Muscle of leg (tissue), 16 donors: Measurements from ENCODE around the gene PPCS. TPM values are rescaled to one million over a fixed set of nuclear protein-coding genes. Genes with fewer than 3 reads are reported as not detected.

Experiments
- DNase-seq: peaks from one replicate; pipeline ENCODE4 v3.0.0; 2013
- H3K27ac ChIP-seq: one replicate; pipeline ENCODE4 v1.5.1; 2013; ENCODE audit warnings: mild to moderate bottlenecking, low read length, control low read depth
- H3K27me3 ChIP-seq: one replicate; pipeline ENCODE4 v1.6.1; 2013; ENCODE audit warnings: low read length; ENCODE audit not compliant: control insufficient read depth, insufficient read depth
- H3K36me3 ChIP-seq: one replicate; pipeline ENCODE4 v1.6.1; 2013; ENCODE audit warnings: low read length; ENCODE audit not compliant: control insufficient read depth, insufficient read depth
- H3K4me1 ChIP-seq: one replicate; pipeline ENCODE4 v1.6.1; 2013; ENCODE audit warnings: low read length; ENCODE audit not compliant: control insufficient read depth, insufficient read depth
- H3K4me3 ChIP-seq: one replicate; pipeline ENCODE4 v1.5.1; 2013; ENCODE audit warnings: low read length, control low read depth
- H3K9me3 ChIP-seq: replicated peaks from 2 replicates; pipeline ENCODE4 v1.6.1; 2013; ENCODE audit warnings: low read depth, low read length; ENCODE audit not compliant: control insufficient read depth
- WGBS: methylation state at CpG from one replicate; pipeline ENCODE4 v1.1.5; 2013; ENCODE audit warnings: missing lambda C conversion rate; ENCODE audit not compliant: insufficient coverage; 5-methylcytosine and 5-hydroxymethylcytosine counted together
- long read RNA-seq, 11 donors: transcript quantifications; one replicate each; lab custom pipeline, GENCODE V29; 2026
- polyA plus RNA-seq, 8 donors: library from polyadenylated mRNA; unstranded; fragments of 120-200 nt; gene quantifications; one replicate each; pipeline versions ENCODE4 v1.2.1 to v1.2.3, GENCODE V29; 2013; ENCODE audit warnings: inconsistent platforms in 1 of 8, low replicate concordance in 1 of 8; ENCODE audit not compliant: insufficient read length in 8 of 8, insufficient read depth in 1 of 8
- total RNA-seq: library from RNA; stranded (reverse); fragments of 120-200 nt; gene quantifications from one replicate; pipeline ENCODE4 v1.2.4, GENCODE V29; 2013

PPCS gene
- total RNA-seq: 39.5 TPM
- polyA plus RNA-seq: 10 to 100 TPM; 35.1 to 41.0 (median 39.5) TPM
- long read RNA-seq, donor 1, transcript PPCS-201 (3 exons, 984 nt): major isoform, 6 of 12 reads
- long read RNA-seq, donor 1, transcript PPCS-203 (3 exons, 1,431 nt): minor isoform, 5 of 12 reads
- long read RNA-seq, donor 1, partial matches to known transcripts: 0 of 12 reads
- long read RNA-seq, donor 1, other reads (novel, unspliced or antisense): 0 of 12 reads
- long read RNA-seq, donor 2, partial matches to known transcripts: 0 of 2 reads
- long read RNA-seq, donor 2, other reads (novel, unspliced or antisense): 0 of 2 reads
- long read RNA-seq, donor 3, transcript PPCS-203 (3 exons, 1,431 nt): minor isoform, 6 of 29 reads
- long read RNA-seq, donor 3, transcript PPCS-201 (3 exons, 984 nt): major isoform, 9 of 29 reads
- long read RNA-seq, donor 3, partial matches to known transcripts: 7 of 29 reads
- long read RNA-seq, donor 3, other reads (novel, unspliced or antisense): 0 of 29 reads
- long read RNA-seq, donor 4, transcript PPCS-201 (3 exons, 984 nt): major isoform, 9 of 18 reads
- long read RNA-seq, donor 4, partial matches to known transcripts: 7 of 18 reads
- long read RNA-seq, donor 4, other reads (novel, unspliced or antisense): 0 of 18 reads
- long read RNA-seq, donor 5, transcript PPCS-201 (3 exons, 984 nt): major isoform, 19 of 39 reads
- long read RNA-seq, donor 5, transcript PPCS-203 (3 exons, 1,431 nt): minor isoform, 16 of 39 reads
- long read RNA-seq, donor 5, partial matches to known transcripts: 0 of 39 reads
- long read RNA-seq, donor 5, other reads (novel, unspliced or antisense): 0 of 39 reads
- long read RNA-seq, donor 6, transcript PPCS-201 (3 exons, 984 nt): major isoform, 17 of 33 reads
- long read RNA-seq, donor 6, transcript PPCS-203 (3 exons, 1,431 nt): minor isoform, 15 of 33 reads
- long read RNA-seq, donor 6, partial matches to known transcripts: 0 of 33 reads
- long read RNA-seq, donor 6, other reads (novel, unspliced or antisense): 0 of 33 reads
- long read RNA-seq, donor 7, transcript PPCS-203 (3 exons, 1,431 nt): major isoform, 17 of 34 reads
- long read RNA-seq, donor 7, transcript PPCS-201 (3 exons, 984 nt): minor isoform, 15 of 34 reads
- long read RNA-seq, donor 7, partial matches to known transcripts: 0 of 34 reads
- long read RNA-seq, donor 7, other reads (novel, unspliced or antisense): 0 of 34 reads
- long read RNA-seq, donor 8, transcript PPCS-201 (3 exons, 984 nt): major isoform, 7 of 29 reads
- long read RNA-seq, donor 8, transcript PPCS-203 (3 exons, 1,431 nt): minor isoform, 5 of 29 reads
- long read RNA-seq, donor 8, partial matches to known transcripts: 17 of 29 reads
- long read RNA-seq, donor 8, other reads (novel, unspliced or antisense): 0 of 29 reads
- long read RNA-seq, donor 9, transcript PPCS-203 (3 exons, 1,431 nt): minor isoform, 5 of 19 reads
- long read RNA-seq, donor 9, transcript PPCS-201 (3 exons, 984 nt): major isoform, 13 of 19 reads
- long read RNA-seq, donor 9, partial matches to known transcripts: 0 of 19 reads
- long read RNA-seq, donor 9, other reads (novel, unspliced or antisense): 0 of 19 reads
- long read RNA-seq, donor 10, transcript PPCS-201 (3 exons, 984 nt): minor isoform, 11 of 46 reads
- long read RNA-seq, donor 10, transcript PPCS-203 (3 exons, 1,431 nt): major isoform, 18 of 46 reads
- long read RNA-seq, donor 10, partial matches to known transcripts: 16 of 46 reads
- long read RNA-seq, donor 10, other reads (novel, unspliced or antisense): 0 of 46 reads
- long read RNA-seq, donor 11, transcript PPCS-203 (3 exons, 1,431 nt): minor isoform, 5 of 30 reads
- long read RNA-seq, donor 11, transcript PPCS-201 (3 exons, 984 nt): major isoform, 16 of 30 reads
- long read RNA-seq, donor 11, partial matches to known transcripts: 7 of 30 reads
- long read RNA-seq, donor 11, other reads (novel, unspliced or antisense): 0 of 30 reads

DNA sequence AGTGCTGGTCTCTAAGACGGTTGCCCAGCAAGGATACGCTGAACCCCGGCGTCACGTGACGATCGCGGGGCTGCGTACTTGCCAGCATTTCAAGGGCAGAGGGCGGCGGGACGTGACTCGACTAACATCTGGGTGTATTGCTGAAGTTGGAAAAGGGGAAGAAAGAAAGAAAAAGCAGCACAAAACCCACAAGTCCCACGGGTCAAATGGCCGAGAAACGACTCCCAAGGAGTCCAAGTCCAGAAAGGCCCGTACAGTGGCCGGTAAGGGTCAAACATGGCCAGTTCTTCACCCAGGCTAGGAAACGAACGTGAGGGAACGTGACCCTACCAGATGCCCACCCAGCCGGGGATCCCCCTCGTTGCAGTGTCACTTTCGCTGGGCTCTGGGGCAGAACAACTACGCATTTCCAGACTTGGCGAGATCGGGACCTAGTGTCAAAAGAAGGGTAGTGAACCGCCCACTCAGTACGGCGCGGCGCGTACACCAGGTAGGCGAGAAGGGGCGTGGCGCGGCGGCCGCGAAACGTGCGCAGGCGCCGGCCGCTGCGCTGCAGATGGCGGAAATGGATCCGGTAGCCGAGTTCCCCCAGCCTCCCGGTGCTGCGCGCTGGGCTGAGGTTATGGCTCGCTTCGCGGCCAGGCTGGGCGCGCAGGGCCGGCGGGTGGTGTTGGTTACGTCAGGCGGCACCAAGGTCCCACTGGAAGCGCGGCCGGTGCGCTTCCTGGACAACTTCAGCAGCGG, at the start of gene PPCS, which contains the start of gene ZMYND12:
TSS of gene PPCS (plus strand) at position 534 of the 744 bp plus-strand sequence. CDS start at position 557, 23 bp downstream.
TSS of gene ZMYND12 (minus strand) at position 13 of the 744 bp plus-strand sequence. CDS start 25 bp downstream, outside the sequence.
- peaks cover 12% of the 10 kb centered on the region for H3K4me1 ChIP-seq
- WGBS: under 1% methylated on average over 55 of the region's 66 CpGs

DNA sequence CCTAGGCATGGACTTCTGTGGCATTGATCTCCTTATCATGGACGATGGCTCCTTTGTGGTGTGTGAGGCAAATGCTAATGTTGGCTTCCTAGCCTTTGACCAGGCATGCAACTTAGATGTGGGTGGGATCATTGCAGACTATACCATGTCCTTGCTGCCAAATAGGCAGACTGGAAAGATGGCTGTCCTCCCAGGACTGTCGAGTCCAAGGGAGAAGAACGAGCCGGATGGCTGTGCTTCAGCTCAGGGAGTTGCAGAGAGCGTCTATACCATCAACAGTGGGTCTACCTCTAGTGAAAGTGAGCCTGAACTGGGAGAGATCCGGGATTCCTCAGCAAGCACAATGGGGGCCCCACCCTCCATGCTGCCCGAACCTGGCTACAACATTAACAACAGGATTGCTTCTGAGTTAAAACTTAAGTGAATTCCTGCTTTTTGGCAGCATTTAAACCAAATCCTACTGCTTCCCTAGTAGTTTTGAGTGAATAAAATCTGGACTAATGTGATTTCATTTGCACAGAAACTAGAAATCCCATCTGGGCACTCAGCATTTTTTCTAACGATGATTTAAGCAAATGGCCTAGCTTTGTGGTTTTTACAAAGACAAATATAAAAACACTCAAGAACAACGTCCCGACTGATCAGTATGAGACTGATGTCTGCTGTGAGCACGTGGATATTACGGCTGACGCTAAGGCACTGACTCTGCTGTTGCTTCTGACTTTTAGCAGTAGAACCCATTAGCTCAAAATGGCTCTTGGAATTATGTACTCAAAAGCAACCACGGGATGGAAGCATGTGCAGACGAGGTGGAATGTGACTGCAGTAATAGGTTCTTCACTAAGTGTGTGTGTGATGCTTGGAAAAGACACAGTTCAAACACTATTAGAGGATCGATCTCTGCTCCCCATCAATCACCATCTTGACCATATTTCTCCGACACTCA, 41.5 kb upstream of the PPCS start:
- Histone ChIP-seq H3K9me3 (no peaks in the 10 kb centered on the region), H3K36me3 (no peaks in the 10 kb centered on the region), H3K4me1 (peaks cover 25% of the 10 kb centered on the region), H3K27me3 (no peaks in the 10 kb centered on the region), H3K4me3 (no peak overlapping the region), H3K27ac (no peak overlapping the region)
- no peak for DNase-seq
- WGBS: 60% methylated on average over 9 of the region's 17 CpGs

More for the DNA sequence above, at the start of gene PPCS, which contains the start of gene ZMYND12:
- Histone ChIP-seq H3K27ac (peak within 1 kb of the TSS; percentile 97), H3K36me3 (peaks cover 12% of the 10 kb centered on the region), H3K9me3 (no peaks in the 10 kb centered on the region), H3K27me3 (no peaks in the 10 kb centered on the region), H3K4me3 (peak within 1 kb of the TSS; percentile 64)
- peak; percentile 97 for DNase-seq

DNA sequence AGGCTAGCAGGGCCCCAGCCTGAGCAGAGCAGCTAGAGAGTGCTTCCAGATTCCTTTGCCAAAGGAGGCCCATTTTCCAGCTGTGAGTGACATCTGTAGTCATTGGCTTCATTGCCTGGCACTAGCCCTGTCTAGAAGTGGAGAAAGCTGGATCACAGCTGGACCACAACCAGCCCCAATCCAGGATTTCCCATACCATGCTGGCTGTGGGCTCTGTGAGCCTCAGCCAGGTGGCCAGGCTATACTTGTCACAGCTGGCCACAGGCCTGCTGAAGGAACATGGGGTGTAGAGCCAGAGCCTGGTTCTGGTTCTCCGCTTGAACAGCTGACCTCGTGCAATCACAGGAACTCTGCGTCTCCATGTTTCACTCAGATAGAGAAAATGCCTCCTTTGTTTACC, 39.2 kb upstream of the PPCS start:
- 80% methylated on average over 1 of the region's 3 CpGs for WGBS
- DNase-seq: peak; percentile 82
- H3K27ac ChIP-seq: peak overlapping the region; percentile 42
- H3K4me1 ChIP-seq: peaks cover 47% of the 10 kb centered on the region
- no peaks in the 10 kb centered on the region for H3K9me3 ChIP-seq
- H3K36me3 ChIP-seq: no peaks in the 10 kb centered on the region
- H3K4me3 ChIP-seq: no peak overlapping the region
- H3K27me3 ChIP-seq: no peaks in the 10 kb centered on the region

DNA sequence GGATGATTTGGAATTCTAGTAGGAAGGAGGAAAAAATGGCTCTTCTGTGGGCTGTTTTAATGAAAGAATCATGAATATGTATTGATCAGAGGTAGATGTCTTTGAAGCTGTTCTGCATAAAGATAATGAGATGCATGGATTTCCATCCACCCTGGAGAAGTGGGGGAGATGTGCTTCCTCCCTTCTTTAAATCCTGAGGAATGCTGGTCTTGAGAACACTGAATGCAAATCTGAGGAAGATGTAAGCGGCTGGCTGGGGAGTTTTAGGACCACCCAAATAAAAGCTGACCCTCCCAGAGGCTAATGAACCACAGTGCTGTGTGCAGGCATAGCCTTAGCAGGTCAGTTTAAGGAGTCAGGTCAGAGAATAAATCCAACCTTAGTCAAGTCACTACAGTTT, 37.8 kb upstream of the PPCS start:
- H3K27me3 ChIP-seq: no peaks in the 10 kb centered on the region
- H3K9me3 ChIP-seq: no peaks in the 10 kb centered on the region
- DNase-seq: no peak
- peaks cover 57% of the 10 kb centered on the region for H3K4me1 ChIP-seq
- H3K36me3 ChIP-seq: no peaks in the 10 kb centered on the region
- no peak overlapping the region for H3K4me3 ChIP-seq
- H3K27ac ChIP-seq: no peak overlapping the region
- WGBS: no CpG with 5 or more reads among the region's 1 CpG

DNA sequence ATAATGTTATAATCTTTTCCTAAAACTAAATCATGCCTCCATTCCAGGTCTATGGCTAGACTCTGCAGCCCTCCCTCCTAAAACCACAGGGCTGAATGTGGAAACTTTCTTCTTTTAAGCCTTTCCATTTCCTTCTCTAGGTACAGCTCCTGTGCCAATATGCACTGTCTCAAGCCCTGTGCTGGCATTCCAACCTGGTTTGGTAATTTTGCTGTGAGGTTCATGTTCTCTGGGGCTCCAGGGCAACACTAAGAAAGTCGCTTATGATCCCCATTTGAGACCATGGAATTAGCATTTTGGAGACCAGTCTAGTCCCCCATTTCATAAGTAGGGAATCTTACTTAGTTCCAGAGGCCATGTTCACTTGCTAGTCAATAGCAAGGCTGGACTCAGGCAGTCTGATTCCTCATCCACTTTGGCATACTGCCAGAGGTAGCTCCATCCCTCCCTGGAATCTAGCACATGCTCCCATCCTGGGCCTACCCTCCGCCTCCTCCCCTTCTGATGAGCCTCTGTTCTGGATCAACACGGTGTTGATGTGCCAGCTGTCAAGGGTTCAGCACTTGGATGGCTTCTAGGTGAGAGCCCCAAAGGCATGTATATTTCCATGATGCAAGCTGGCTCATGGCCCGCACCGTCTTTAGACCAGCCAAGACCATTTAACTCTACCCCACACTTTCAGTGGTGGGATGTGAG, 37.1 kb upstream of the PPCS start:
- DNase-seq: peak; percentile 90
- Histone ChIP-seq H3K4me3 (no peak overlapping the region), H3K36me3 (no peaks in the 10 kb centered on the region), H3K4me1 (peaks cover 61% of the 10 kb centered on the region), H3K27ac (peak overlapping the region; percentile 83), H3K27me3 (no peaks in the 10 kb centered on the region), H3K9me3 (no peaks in the 10 kb centered on the region)
- WGBS: 50% methylated on average over 1 of the region's 5 CpGs

DNA sequence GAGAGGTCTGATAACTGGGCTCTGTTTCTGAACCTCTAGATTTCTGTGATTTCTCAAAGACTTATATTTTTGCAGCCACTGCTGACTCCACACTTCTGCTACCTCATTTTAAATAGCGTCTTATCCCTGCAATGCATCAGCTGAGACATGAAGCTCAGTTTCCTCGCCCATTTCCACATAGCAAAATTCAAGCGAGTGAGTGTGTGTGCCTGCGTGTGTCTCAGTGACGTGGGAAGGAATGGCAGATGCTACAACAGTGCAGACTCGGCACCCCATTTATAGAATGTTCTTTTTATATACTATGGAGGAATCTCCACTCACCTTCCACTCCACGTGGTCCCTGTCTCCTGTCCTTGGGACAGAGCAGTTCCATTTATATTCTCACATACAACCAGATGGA, 36.2 kb upstream of the PPCS start:
- Histone ChIP-seq H3K27ac (peak overlapping the region; percentile 83), H3K4me1 (peaks cover 61% of the 10 kb centered on the region), H3K36me3 (no peaks in the 10 kb centered on the region), H3K4me3 (no peak overlapping the region), H3K9me3 (no peaks in the 10 kb centered on the region), H3K27me3 (no peaks in the 10 kb centered on the region)
- WGBS: 40% methylated on average over 1 of the region's 7 CpGs
- DNase-seq: peak; percentile 59

DNA sequence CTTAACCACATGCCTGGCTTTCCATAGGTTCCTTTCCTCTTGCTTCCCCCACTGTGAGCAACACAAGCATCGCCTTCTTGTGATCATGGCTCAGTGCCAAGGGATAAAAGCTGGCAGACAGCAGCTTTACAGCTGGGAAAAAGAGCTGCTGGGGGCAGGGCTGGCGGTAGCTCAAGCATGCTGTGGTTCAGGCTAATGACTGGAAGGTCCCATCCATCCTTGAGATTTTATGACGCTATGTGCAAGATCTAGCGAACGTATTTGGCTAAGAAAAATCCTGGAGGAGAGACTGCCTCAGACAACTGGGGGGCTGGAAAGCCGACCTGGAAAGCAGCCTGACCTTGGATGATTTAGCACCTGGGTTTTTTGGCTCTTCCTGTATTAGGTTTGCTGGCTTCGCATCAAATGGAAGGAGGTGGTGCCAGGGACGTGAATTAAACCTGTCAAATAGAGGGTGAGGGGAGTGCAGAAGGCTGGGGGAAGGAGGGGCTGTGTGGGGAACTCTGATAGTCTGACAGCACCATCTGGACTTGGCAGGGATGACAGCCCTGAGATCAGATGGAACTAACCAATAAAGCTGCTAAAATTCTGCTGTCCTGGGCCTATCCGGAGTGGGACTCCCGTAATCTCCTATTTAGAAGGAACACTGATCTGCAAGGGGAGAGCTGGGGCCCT, 35.3 kb upstream of the PPCS start:
- WGBS: 8% methylated on average over 8 of the region's 10 CpGs
- Histone ChIP-seq H3K27me3 (no peaks in the 10 kb centered on the region), H3K9me3 (no peaks in the 10 kb centered on the region), H3K4me1 (peaks cover 61% of the 10 kb centered on the region), H3K4me3 (no peak overlapping the region), H3K27ac (peak overlapping the region; percentile 83), H3K36me3 (no peaks in the 10 kb centered on the region)
- DNase-seq: peak; percentile 96
